ENCODE measurements around the gene DNAJC12. TPM values are rescaled to one million over a fixed set of nuclear protein-coding genes. Genes with fewer than 3 reads are reported as not detected.

The DNAJC12 gene
- total RNA-seq, 6 experiments from 2014 or later, result 0.20 to 0.47 (median 0.33) TPM; not detected in 1

- H3K4me1 Mint-ChIP-seq (ENCODE audit: low read depth), result peaks cover 6% of the 10 kb centered on the region; the same call in 1 of the 2 replicates
- no peak for DNase-seq
Observed at GRCh38 chr10:67816719-67817118, 21.3 kb downstream of the DNAJC12 start.

GRCh38 chr10:67815571-67816059 lies 22.4 kb downstream of the DNAJC12 start:
- H3K9me3 Mint-ChIP-seq, result no peaks in the 10 kb centered on the region
- DNase-seq, result no peak
- peaks cover 6% of the 10 kb centered on the region; the same call in 1 of the 2 replicates for H3K4me1 Mint-ChIP-seq (ENCODE audit: low read depth)
- no peaks in the 10 kb centered on the region for H3K36me3 Mint-ChIP-seq (ENCODE audit: low read depth)
- no peak overlapping the region for H3K4me3 Mint-ChIP-seq
- no peak overlapping the region for H3K27ac Mint-ChIP-seq
- peaks cover 5% of the 10 kb centered on the region for H3K27me3 Mint-ChIP-seq (ENCODE audit: insufficient read depth)
- TF ChIP-seq CTCF (IDR thresholded peaks at IDR 0.05), result no peak

More at GRCh38 chr10:67816719-67817118, 21.3 kb downstream of the DNAJC12 start:
- no peak overlapping the region for H3K4me3 Mint-ChIP-seq
- no peak for TF ChIP-seq CTCF (IDR thresholded peaks at IDR 0.05)
- no peaks in the 10 kb centered on the region for H3K9me3 Mint-ChIP-seq
- no peak overlapping the region for H3K27ac Mint-ChIP-seq
- peaks cover 5% of the 10 kb centered on the region for H3K27me3 Mint-ChIP-seq (ENCODE audit: insufficient read depth)
- H3K36me3 Mint-ChIP-seq (ENCODE audit: low read depth), result no peaks in the 10 kb centered on the region

GRCh38 chr10:67812007-67812406 lies 26.0 kb downstream of the DNAJC12 start:
- peaks cover 4% of the 10 kb centered on the region for H3K27me3 Mint-ChIP-seq (ENCODE audit: insufficient read depth)
- H3K36me3 Mint-ChIP-seq (ENCODE audit: low read depth), result no peaks in the 10 kb centered on the region
- no peak overlapping the region for H3K4me3 Mint-ChIP-seq
- TF ChIP-seq CTCF (IDR thresholded peaks at IDR 0.05), result no peak
- no peaks in the 10 kb centered on the region for H3K9me3 Mint-ChIP-seq
- no peaks in the 10 kb centered on the region for H3K4me1 Mint-ChIP-seq (ENCODE audit: low read depth)
- H3K27ac Mint-ChIP-seq, result no peak overlapping the region
- no peak for DNase-seq

GRCh38 chr10:67809107-67809506 lies 28.9 kb downstream of the DNAJC12 start:
- no peaks in the 10 kb centered on the region for H3K36me3 Mint-ChIP-seq (ENCODE audit: low read depth)
- no peak overlapping the region for H3K27ac Mint-ChIP-seq
- H3K4me3 Mint-ChIP-seq, result no peak overlapping the region

GRCh38 chr10:67808704-67809103 lies 29.3 kb downstream of the DNAJC12 start:
- no peak for TF ChIP-seq CTCF (IDR thresholded peaks at IDR 0.05)

More at GRCh38 chr10:67809107-67809506, 28.9 kb downstream of the DNAJC12 start:
- Mint-ChIP-seq H3K9me3 (no peaks in the 10 kb centered on the region), H3K27me3 (ENCODE audit: insufficient read depth) (peaks cover 4% of the 10 kb centered on the region), H3K4me1 (ENCODE audit: low read depth) (no peaks in the 10 kb centered on the region)
- TF ChIP-seq CTCF (IDR thresholded peaks at IDR 0.05), result no peak
- DNase-seq, result no peak

More at GRCh38 chr10:67808704-67809103, 29.3 kb downstream of the DNAJC12 start:
- Mint-ChIP-seq H3K4me1 (ENCODE audit: low read depth) (no peaks in the 10 kb centered on the region), H3K27me3 (ENCODE audit: insufficient read depth) (peaks cover 2% of the 10 kb centered on the region), H3K27ac (no peak overlapping the region), H3K4me3 (no peak overlapping the region), H3K36me3 (ENCODE audit: low read depth) (no peaks in the 10 kb centered on the region), H3K9me3 (no peaks in the 10 kb centered on the region)
- no peak for DNase-seq
